ENCODE measurements around the gene MYH3.
A peak's percentile ranks its signal among the peaks of the same experiment; 100 is the strongest.

The MYH3 gene

GRCh38 chr17:10633738-10634379 is 23.2 kb downstream of the MYH3 start:
- H3K27ac ChIP-seq (replicated peaks) = no peak overlapping the region
- no peak for DNase-seq (ENCODE audit: low read depth in 1 of 2, low spot score in 1 of 2)
- H3K4me3 ChIP-seq (replicated peaks; ENCODE audit: insufficient read depth, low read length) = no peak overlapping the region
- H3K27me3 ChIP-seq (ENCODE audit: insufficient read depth, poor library complexity, severe bottlenecking) = no peaks in the 10 kb centered on the region
- TF ChIP-seq CTCF (IDR thresholded peaks at IDR 0.05; ENCODE audit: insufficient read depth, low read length) (no peak), POLR2AphosphoS5 (IDR thresholded peaks at IDR 0.05; ENCODE audit: low read depth) (no peak), REST (IDR thresholded peaks at IDR 0.05; ENCODE audit: insufficient replicate concordance, low read depth) (no peak), GABPA (IDR thresholded peaks at IDR 0.05; ENCODE audit: low read depth) (no peak), SPI1 (IDR thresholded peaks at IDR 0.05; ENCODE audit: borderline replicate concordance, low read depth) (no peak)

GRCh38 chr17:10631701-10632100 is 25.4 kb downstream of the MYH3 start:
- TF ChIP-seq REST (IDR thresholded peaks at IDR 0.05; ENCODE audit: insufficient replicate concordance, low read depth) (no peak), POLR2AphosphoS5 (IDR thresholded peaks at IDR 0.05; ENCODE audit: low read depth) (no peak), GABPA (IDR thresholded peaks at IDR 0.05; ENCODE audit: low read depth) (no peak), SPI1 (IDR thresholded peaks at IDR 0.05; ENCODE audit: borderline replicate concordance, low read depth) (no peak), CTCF (IDR thresholded peaks at IDR 0.05; ENCODE audit: insufficient read depth, low read length) (no peak)
- no peak overlapping the region for H3K27ac ChIP-seq (replicated peaks)
- H3K4me3 ChIP-seq (replicated peaks; ENCODE audit: insufficient read depth, low read length) = no peak overlapping the region
- no peaks in the 10 kb centered on the region for H3K27me3 ChIP-seq (ENCODE audit: insufficient read depth, poor library complexity, severe bottlenecking)
- DNase-seq (ENCODE audit: low read depth in 1 of 2, low spot score in 1 of 2) = no peak

GRCh38 chr17:10631048-10631700 is 25.9 kb downstream of the MYH3 start:
- DNase-seq (ENCODE audit: low read depth in 1 of 2, low spot score in 1 of 2) = no peak
- Histone ChIP-seq H3K27ac (replicated peaks) (no peak overlapping the region), H3K4me3 (replicated peaks; ENCODE audit: insufficient read depth, low read length) (no peak overlapping the region), H3K27me3 (ENCODE audit: insufficient read depth, poor library complexity, severe bottlenecking) (no peaks in the 10 kb centered on the region)
- TF ChIP-seq REST (IDR thresholded peaks at IDR 0.05; ENCODE audit: insufficient replicate concordance, low read depth) (no peak), CTCF (IDR thresholded peaks at IDR 0.05; ENCODE audit: insufficient read depth, low read length) (peak; percentile 39), GABPA (IDR thresholded peaks at IDR 0.05; ENCODE audit: low read depth) (no peak), POLR2AphosphoS5 (IDR thresholded peaks at IDR 0.05; ENCODE audit: low read depth) (no peak)
